Adrenal gland (tissue), 5 donors: ENCODE data around the gene JAZF1.

ENCODE experiments used
- POLR2A ChIP-seq, 2 donors: fragments of 450-650 bp; IDR thresholded peaks; one replicate each; pipeline ENCODE4 v1.6.1; 2017; ENCODE audit warnings: antibody characterized with exemption in 2 of 2, mild to moderate bottlenecking in 2 of 2, moderate library complexity in 1 of 2
- TF ChIP-seq, protein P1 (sequence below), 6 experiments: fragments of 450-650 bp in 4 of 6; fragments of 200-600 bp in 2 of 6; sonication (generic) in 1 of 6; IDR thresholded peaks; 1 replicate in 5 of 6; 2 replicates in 1 of 6; pipeline versions ENCODE4 v1.5.1 to v1.8.0; 2016 to 2021; ENCODE audit warnings: antibody characterized with exemption in 6 of 6, mild to moderate bottlenecking in 2 of 6, moderate library complexity in 1 of 6
- donor health status: DM: no; HTN: no; CAD: no.

DNA sequence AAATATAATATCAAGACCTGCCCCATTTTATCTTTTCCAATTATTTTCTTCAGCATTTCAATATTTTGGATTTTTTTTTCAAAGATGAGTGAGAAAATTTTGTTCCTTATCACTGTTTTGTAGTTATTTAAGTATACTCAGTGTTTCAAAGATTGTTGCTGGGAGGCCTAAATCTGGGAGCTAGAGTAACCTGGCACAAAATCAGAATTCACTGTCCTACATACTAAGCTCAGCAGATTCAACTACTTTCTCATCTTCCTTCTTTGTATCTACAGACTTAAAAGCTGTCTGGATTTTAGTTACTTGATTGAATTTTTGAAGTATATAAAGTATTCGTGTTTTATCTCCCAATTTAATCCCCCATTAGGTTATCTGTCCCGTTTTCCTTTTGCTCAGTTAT is 354.7 kb downstream of the JAZF1 start:
- TF ChIP-seq, protein P1, sequence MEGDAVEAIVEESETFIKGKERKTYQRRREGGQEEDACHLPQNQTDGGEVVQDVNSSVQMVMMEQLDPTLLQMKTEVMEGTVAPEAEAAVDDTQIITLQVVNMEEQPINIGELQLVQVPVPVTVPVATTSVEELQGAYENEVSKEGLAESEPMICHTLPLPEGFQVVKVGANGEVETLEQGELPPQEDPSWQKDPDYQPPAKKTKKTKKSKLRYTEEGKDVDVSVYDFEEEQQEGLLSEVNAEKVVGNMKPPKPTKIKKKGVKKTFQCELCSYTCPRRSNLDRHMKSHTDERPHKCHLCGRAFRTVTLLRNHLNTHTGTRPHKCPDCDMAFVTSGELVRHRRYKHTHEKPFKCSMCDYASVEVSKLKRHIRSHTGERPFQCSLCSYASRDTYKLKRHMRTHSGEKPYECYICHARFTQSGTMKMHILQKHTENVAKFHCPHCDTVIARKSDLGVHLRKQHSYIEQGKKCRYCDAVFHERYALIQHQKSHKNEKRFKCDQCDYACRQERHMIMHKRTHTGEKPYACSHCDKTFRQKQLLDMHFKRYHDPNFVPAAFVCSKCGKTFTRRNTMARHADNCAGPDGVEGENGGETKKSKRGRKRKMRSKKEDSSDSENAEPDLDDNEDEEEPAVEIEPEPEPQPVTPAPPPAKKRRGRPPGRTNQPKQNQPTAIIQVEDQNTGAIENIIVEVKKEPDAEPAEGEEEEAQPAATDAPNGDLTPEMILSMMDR (IDR thresholded peaks at IDR 0.05) = no peak
- no peak for TF ChIP-seq POLR2A (IDR thresholded peaks at IDR 0.05)
